Measurements from ENCODE around the gene USP8.

GRCh38 chr15:50485389-50485788 lies 61.2 kb downstream of the USP8 start:
- TF ChIP-seq CTCF (IDR thresholded peaks at IDR 0.05) = no peak
- no peak for TF ChIP-seq POLR2A (IDR thresholded peaks at IDR 0.05)

Measured in body of pancreas (tissue), 4 donors.